GM18517 (cell line): ENCODE measurements around the gene MAPK10.
"Not testable (repeated sequence)": the region's sequence is repeated elsewhere in the genome, so short reads cannot be mapped to it uniquely, and the experiment has no call there.

Experiments
- ATAC-seq: cut with Tn5 transposase; IDR thresholded peaks from one replicate; pipeline ENCODE4 v1.9.1; 2021; ENCODE audit warnings: mild to moderate bottlenecking, moderate library complexity; ENCODE audit not compliant: unreplicated experiment

MAPK10 gene

DNA sequence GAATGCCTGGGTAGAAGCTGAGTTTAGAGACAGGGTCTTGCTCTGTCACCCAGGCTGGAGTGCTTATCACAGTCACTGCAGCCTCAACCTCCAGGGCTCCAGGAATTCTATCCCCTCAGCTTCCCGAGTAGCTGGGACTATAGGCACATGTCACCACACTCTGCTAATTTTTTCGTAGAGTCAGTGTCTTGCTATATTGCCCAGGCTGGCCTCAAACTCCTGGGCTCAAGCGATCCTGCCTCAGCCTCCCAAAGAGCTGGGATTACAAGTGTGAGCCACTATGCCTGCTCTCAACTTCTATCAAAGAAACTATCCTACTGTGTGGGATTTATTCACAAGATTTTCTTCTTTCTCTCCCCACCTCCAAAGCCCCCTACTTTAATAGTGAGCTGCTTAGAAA is 15.7 kb downstream of the MAPK10 start:
- no peak for ATAC-seq

DNA sequence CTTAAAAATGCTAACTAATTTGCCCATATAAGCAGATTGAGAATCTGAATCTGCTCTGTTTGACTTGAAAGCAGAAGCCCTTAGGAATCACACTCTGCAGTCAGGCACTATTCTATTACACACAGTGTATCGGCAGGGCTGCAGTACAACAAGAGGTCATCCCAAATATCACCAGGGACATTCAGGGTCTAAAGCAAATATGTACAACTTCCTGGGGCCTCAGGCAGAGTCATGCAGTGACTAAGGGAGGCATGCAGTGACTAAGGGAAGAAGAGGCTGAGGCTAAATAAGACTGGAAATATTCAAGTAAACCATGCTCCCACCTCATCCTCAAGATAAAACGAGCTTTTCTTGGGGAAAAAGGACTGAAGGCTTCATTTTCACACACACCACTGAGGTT is 20.9 kb downstream of the MAPK10 start:
- no peak for ATAC-seq

GRCh38 chr4:86338521-86338920 is 21.3 kb downstream of the MAPK10 start:
- ATAC-seq: no peak

DNA sequence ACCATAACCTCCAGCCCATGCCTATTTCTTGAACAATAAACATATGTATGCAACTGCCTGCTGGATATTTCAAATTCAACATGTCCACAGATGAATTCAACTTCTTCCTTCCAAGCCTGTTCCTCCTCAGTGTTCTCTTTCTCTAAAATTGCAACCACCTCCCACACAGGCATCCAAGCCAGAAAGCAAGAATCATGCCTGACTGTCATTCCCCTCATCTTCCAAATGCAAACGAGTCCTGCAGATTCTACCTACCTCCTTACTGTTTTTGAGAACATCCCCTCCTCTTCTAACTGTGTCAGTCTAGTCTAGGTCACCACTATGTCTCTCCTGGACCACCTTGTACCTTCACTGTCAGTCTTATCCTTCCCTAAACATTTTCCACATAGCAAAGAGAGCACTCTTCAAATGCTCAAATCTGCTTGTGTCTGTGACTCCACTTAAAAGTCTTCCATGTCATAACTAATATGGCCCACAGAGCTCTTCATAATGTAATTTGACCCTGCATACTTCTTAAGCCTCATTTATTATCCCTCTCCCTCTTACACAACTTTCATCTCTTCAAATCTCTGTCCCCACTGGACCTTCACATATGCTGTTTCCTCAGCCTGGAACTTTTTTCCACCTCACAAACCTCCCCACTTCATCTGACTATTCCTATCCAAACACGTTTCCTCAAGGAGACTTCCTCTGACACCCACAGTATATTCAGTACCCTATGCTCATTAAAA is 25.7 kb downstream of the MAPK10 start:
- ATAC-seq: no peak

GRCh38 chr4:86333236-86333635 is 26.6 kb downstream of the MAPK10 start:
- no peak for ATAC-seq

DNA sequence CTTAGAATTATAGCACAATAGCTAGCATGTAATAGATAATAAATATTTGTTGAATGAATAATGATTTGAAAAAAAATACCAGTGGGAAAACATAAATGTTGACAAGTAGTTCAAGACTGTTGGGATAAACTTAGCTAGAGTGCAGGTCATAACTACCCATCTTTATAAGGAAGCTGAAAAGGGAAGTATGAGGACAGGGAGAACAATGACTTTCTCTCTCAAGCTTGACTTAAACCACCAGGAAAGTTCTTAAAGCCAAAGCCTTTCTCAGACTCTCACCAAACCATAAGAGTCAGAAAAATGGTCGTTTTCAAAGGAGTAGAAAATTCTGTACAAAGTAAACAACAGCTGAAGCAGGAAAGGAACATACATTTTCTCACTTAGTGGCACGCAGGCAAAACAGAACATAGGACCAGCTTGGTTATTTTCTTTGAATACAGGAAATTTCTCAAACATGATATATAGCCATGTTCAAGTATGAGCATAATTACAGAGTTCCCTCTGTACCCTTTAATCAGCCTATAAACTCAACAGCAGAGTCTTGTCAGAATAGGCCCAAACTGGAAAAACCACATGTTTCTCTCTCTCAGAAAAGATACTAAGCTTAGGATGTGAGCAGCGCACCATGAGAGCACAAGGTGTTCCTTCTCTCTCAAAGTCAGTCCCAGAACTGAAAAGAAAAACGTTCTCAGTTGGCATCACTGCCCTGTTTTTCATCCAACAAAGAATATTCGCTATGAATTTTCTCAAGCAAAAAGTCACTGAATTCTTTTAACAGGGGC is 28.7 kb downstream of the MAPK10 start:
- ATAC-seq: no peak

DNA sequence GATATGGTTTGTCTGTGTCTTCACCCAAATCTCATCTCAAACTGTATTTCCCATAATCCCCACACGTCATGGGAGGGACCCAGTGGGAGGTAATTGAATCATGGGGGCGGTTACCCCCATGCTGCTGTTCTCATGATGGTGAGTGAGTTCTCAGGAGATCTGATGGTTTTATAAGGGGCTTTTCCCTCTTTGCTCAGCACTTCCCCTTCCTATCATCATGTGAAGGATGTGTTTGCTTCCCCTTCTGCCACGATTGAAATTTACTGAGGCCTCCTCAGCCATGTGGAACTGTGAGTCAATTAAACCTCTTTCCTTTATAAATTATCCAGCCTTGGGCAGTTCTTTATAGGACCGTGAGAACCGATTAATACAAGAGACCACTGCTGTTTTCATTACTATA is 29.4 kb downstream of the MAPK10 start:
- not testable (repeated sequence) for ATAC-seq

GRCh38 chr4:86329431-86329830 is 30.4 kb downstream of the MAPK10 start:
- no peak for ATAC-seq

DNA sequence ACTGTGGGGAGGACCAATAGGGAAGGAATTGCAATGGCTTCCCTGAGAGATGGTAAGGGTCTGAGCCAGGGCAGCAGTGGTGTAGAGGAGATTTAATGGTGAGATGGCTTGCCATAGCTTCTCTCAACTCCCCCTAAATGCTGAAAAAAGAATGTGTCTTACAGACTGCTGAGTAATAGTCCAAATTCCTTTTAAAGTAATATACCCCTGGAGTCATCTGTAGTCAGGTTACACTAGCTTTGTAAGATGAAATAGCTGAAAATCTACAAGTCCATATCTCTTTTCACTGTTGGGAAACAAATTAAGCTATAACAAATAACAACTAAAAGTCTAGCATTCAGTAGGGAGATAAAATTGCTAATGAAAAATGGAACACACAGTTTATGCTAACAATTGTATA is 33.5 kb downstream of the MAPK10 start:
- ATAC-seq: no peak

DNA sequence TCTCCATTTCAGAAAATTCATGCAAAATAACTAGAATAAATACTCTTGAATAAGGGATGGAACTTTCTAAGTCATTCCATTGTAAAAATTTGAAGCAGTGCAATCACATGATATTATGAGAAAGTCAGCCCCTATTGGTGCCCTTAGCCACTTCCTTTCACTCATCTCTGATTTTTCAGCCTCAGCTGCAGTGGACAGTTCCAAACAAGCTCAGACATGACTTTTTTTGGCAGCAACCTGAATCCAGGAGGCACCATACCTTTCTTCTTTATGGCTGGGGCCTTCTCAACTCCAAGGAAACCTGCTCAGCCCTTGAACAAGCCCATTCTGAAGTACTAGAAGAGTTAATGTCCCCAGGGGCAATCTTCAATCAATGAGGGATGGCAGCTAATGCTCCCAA is 40.5 kb downstream of the MAPK10 start:
- ATAC-seq: no peak

GRCh38 chr4:86315579-86315978 is 44.3 kb downstream of the MAPK10 start:
- ATAC-seq: no peak

GRCh38 chr4:86313656-86314055 is 46.2 kb downstream of the MAPK10 start:
- no peak for ATAC-seq

DNA sequence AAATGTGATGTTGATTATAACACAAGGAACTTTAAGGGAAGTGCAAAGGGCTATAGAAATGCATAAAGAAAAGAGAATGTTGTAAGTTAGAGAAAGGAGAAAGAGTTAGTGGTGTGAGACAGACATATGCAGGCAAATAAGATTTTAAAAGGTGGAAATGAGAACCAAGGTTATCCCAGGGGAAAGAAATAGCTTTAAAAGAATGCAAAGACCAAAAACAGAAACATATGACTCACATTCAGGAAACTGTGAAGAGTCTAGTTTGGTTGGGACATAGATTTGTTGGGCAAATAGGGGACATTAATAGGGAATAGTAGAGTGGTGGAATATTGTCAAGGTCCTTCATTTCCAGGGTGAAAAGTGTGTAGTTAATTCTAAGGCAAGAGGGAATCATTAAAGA is 52.4 kb downstream of the MAPK10 start:
- ATAC-seq: no peak

- no peak for ATAC-seq
Observed at GRCh38 chr4:86306816-86307215, 53.0 kb downstream of the MAPK10 start.

- no peak for ATAC-seq
Observed at GRCh38 chr4:86302830-86303229, 57.0 kb downstream of the MAPK10 start.

GRCh38 chr4:86302251-86302650 is 57.6 kb downstream of the MAPK10 start:
- no peak for ATAC-seq

- ATAC-seq: no peak
Observed at GRCh38 chr4:86300516-86300915, 59.3 kb downstream of the MAPK10 start.

DNA sequence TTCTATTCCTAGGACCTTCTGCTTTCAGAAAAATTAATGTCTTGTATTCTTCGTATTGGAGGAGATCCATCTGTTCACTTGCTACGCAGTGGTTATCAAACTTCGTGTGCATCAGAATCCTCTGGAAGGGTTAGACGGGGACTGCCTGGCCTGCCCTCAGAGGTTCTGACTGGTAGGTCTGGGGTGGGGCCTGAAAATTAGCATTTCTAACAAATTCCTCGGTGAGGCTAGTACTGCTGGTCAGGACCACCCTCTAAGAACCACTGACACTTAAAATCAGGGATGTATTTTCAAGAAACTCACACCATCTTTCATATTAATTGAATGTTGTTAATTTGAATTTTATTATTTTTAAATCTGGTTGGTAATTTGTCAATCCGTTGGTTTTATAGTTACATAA is 63.0 kb downstream of the MAPK10 start:
- no peak for ATAC-seq

- no peak for ATAC-seq
Observed at GRCh38 chr4:86294883-86295282, 65.0 kb downstream of the MAPK10 start.

DNA sequence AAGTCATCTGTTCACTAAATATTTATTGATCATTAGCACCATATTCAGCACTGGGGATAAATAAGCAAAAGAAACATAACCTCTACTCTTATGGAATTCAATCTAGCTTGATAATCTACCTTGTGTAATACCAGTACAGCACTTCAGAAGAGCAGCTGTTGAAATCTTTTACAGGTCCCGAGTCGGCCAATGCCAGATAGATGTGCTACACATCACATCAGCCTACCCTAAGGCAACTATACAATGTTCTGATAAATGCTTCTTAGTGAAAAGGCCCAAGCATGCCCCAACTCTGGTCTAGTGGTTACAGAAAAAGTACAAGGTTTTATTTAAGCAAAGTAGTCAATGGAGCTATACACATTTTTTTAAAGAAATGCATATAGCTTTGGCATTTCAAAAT is 68.7 kb downstream of the MAPK10 start:
- ATAC-seq: no peak

- ATAC-seq: no peak
Observed at GRCh38 chr4:86286726-86287125, 73.1 kb downstream of the MAPK10 start.

- ATAC-seq: no peak
Observed at GRCh38 chr4:86283371-86283770, 76.5 kb downstream of the MAPK10 start.
